AG09309 (cell line): ENCODE measurements around the gene NPFF.
A peak's percentile ranks its signal among the peaks of the same experiment; 100 is the strongest.

Experiments used
- DNase-seq: peaks from one replicate; pipeline ENCODE4 v3.0.0-alpha.2; 2010; ENCODE audit warnings: low read depth
- H3K4me3 ChIP-seq: 2 replicates; pipeline ENCODE4 v1.5.1; 2011; ENCODE audit warnings: mild to moderate bottlenecking, low read depth, low read length, moderate library complexity; ENCODE audit not compliant: control insufficient read depth
- CTCF ChIP-seq: IDR thresholded peaks from 2 replicates; pipeline ENCODE4 v1.5.1; 2011; ENCODE audit warnings: mild to moderate bottlenecking, low read depth, low read length, inconsistent platforms; ENCODE audit not compliant: insufficient read depth, control insufficient read depth; ENCODE audit errors: missing control alignments

The NPFF gene

DNA sequence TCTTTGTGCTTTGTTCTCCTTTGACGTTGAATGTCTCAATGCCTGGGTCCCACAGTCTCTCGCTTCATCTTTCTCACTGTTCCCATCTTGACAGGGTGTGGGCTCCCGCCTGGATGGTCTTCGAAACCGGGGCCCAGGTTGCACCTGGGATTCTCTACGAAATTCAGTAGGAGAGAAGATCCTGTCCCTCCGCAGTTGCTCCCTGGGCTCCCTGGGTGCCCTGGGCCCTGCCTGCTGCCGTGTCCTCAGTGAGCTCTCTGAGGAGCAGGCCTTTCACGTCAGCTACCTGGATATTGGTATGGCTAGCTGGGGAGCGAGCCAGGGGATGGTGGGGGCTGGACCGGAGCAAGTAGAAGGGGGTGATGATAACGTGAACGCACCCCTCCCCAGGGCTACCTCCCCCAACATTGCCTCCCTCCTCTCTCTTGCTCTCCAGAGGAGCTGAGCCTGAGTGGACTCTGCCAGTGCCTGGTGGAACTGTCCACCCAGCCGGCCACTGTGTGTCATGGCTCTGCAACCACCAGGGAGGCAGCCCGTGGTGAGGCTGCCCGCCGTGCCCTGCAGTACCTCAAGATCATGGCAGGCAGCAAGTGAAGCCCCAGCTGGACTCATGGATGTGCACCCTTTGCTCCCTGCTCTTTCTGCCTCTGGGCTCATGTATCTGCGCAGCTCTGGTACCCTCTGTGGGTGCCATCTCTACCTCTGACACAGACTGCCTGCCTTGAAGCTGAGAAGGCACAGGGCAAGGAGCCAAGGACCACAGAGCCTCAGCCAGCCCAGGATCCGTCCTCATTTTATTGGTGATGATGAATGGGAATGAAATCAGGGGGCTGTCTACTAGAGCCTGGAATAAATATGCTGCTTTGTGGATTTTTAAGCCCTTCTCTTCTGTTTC is 1.5 kb downstream of the NPFF start:
- TF ChIP-seq CTCF: no peak
- no peak for DNase-seq
- H3K4me3 ChIP-seq: no peak overlapping the region

GRCh38 chr12:53505086-53505485 is 2.2 kb downstream of the NPFF start:
- DNase-seq: no peak
- no peak for TF ChIP-seq CTCF
- no peak overlapping the region for H3K4me3 ChIP-seq

GRCh38 chr12:53504004-53504920 is 3.0 kb downstream of the NPFF start:
- no peak for DNase-seq
- peak; percentile 6 for TF ChIP-seq CTCF
- H3K4me3 ChIP-seq: no peak overlapping the region

DNA sequence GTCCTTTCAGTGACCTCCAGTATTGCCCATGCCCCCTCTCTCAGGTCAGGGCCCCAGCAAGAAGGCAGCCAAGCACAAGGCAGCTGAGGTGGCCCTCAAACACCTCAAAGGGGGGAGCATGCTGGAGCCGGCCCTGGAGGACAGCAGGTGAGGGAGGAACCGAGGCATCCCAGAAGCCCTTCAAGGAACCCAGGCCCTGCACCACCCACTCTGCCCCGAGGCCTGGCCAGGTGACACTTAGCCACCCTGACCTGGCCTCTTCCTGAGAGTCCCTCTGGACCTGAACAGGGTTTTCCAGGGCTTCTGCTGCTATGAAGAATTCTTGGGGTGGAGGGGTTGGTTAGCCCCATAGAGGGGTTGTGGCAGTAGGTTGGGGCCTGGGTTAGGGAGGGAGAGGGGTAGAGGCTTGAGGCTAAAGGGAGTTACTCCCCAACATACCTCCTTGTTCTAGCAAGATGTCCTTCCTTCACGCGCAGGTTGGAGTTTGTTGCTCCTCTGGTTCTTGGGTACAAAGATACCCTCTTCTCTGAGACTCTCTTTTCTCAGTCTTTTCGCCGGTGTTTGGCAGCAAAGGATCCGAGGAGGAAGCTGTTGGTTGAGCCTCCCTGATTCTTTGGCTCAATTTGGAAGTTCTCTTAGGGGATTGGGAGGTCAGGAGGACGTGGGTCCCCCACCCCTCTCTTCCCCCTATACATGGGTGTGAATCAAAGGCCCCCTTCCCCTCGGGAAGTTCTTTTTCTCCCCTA is 4.1 kb downstream of the NPFF start:
- no peak overlapping the region for H3K4me3 ChIP-seq
- no peak for DNase-seq
- TF ChIP-seq CTCF: no peak

- peak overlapping the region; percentile 64 for H3K4me3 ChIP-seq
- DNase-seq: no peak
- no peak for TF ChIP-seq CTCF
Observed at GRCh38 chr12:53502331-53502730, 5.0 kb downstream of the NPFF start.

DNA sequence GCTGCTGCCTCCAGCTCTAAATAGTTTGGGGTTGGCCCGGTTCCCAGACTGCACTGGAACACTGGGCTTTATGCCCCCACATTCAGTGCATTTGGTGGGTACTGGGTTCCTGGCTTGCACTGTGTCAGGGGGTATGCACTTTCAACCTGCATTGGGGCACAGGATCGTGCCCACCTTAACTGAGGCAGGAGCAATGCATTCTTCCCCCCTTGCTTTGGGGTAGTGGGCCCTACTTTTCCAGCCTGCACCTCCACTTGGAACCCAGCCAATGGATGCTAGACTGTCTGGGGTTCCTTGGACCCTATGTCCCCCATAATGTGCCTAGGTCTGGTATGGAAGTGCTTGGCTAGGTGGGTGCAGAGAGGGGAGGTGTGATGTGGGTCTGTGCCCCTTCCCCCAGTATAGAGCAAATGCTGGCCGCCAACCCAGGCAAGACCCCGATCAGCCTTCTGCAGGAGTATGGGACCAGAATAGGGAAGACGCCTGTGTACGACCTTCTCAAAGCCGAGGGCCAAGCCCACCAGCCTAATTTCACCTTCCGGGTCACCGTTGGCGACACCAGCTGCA is 5.6 kb downstream of the NPFF start:
- DNase-seq: no peak
- peak overlapping the region; percentile 64 for H3K4me3 ChIP-seq
- TF ChIP-seq CTCF: no peak
